SH-SY5Y (cell line): Measurements from ENCODE around the gene DOCK9.

Source experiments
- GATA2 ChIP-seq: IDR thresholded peaks from 2 replicates; pipeline ENCODE4 v1.6.1; 2011; ENCODE audit warnings: mild to moderate bottlenecking, low read depth, low read length
- GATA3 ChIP-seq: IDR thresholded peaks from 2 replicates; pipeline ENCODE4 v1.6.1; 2011; ENCODE audit warnings: low read depth, mild to moderate bottlenecking, low read length, moderate library complexity

The DOCK9 gene

GRCh38 chr13:98967491-98967890, 10.4 kb downstream of the DOCK9 start:
- TF ChIP-seq GATA2 (no peak), GATA3 (no peak)

GRCh38 chr13:98966019-98966418, 11.8 kb downstream of the DOCK9 start:
- no peak for TF ChIP-seq GATA2
- no peak for TF ChIP-seq GATA3

GRCh38 chr13:98965325-98965724, 12.5 kb downstream of the DOCK9 start:
- TF ChIP-seq GATA2 (no peak), GATA3 (no peak)

- no peak for TF ChIP-seq GATA2
- no peak for TF ChIP-seq GATA3
Measured at GRCh38 chr13:98963917-98964316, 13.9 kb downstream of the DOCK9 start.

- no peak for TF ChIP-seq GATA3
- no peak for TF ChIP-seq GATA2
Measured at GRCh38 chr13:98962901-98963590, 14.8 kb downstream of the DOCK9 start.

GRCh38 chr13:98961503-98962105, 16.3 kb downstream of the DOCK9 start:
- TF ChIP-seq GATA3: no peak
- TF ChIP-seq GATA2: no peak

- TF ChIP-seq GATA3 (no peak), GATA2 (no peak)
Measured at GRCh38 chr13:98960606-98961502, 17.0 kb downstream of the DOCK9 start.

GRCh38 chr13:98959786-98960605, 17.9 kb downstream of the DOCK9 start:
- TF ChIP-seq GATA2 (no peak), GATA3 (no peak)

GRCh38 chr13:98959291-98959690, 18.6 kb downstream of the DOCK9 start:
- TF ChIP-seq GATA3 (no peak), GATA2 (no peak)

- TF ChIP-seq GATA3: no peak
- no peak for TF ChIP-seq GATA2
Measured at GRCh38 chr13:98958443-98958794, 19.4 kb downstream of the DOCK9 start.

GRCh38 chr13:98957731-98958442, 20.0 kb downstream of the DOCK9 start:
- no peak for TF ChIP-seq GATA3
- TF ChIP-seq GATA2: no peak

GRCh38 chr13:98955336-98955735, 22.5 kb downstream of the DOCK9 start:
- no peak for TF ChIP-seq GATA2
- no peak for TF ChIP-seq GATA3

- TF ChIP-seq GATA3: no peak
Measured at GRCh38 chr13:98954313-98954712, 23.6 kb downstream of the DOCK9 start.
